C4-2B (cell line): ENCODE data around the gene WWOX.

Experiments used
- H3K27ac ChIP-seq: fragments of 450-650 bp; 2 replicates; pipeline ENCODE4 v1.5.1; 2017
- CTCF ChIP-seq: fragments of 450-650 bp; conservative IDR thresholded peaks from 2 replicates; pipeline ENCODE4 v1.5.1; 2017; ENCODE audit warnings: mild to moderate bottlenecking
- ZFX ChIP-seq: fragments of 450-650 bp; IDR thresholded peaks from 2 replicates; pipeline ENCODE4 v1.6.1; 2017

The WWOX gene

GRCh38 chr16:78324649-78325285 lies 225.3 kb downstream of the WWOX start:
- H3K27ac ChIP-seq: no peak overlapping the region
- no peak for TF ChIP-seq ZFX
- no peak for TF ChIP-seq CTCF

GRCh38 chr16:78325468-78326352 lies 226.3 kb downstream of the WWOX start:
- TF ChIP-seq ZFX (no peak), CTCF (no peak)

GRCh38 chr16:78326731-78327130 lies 227.3 kb downstream of the WWOX start:
- TF ChIP-seq ZFX (no peak), CTCF (no peak)
- H3K27ac ChIP-seq: no peak overlapping the region

More at GRCh38 chr16:78325468-78326352, 226.3 kb downstream of the WWOX start:
- no peak overlapping the region for H3K27ac ChIP-seq

GRCh38 chr16:78331731-78332130 lies 232.3 kb downstream of the WWOX start:
- H3K27ac ChIP-seq: no peak overlapping the region
- TF ChIP-seq CTCF (no peak), ZFX (no peak)

GRCh38 chr16:78333808-78334207 lies 234.4 kb downstream of the WWOX start:
- TF ChIP-seq CTCF: no peak
- TF ChIP-seq ZFX: no peak
- H3K27ac ChIP-seq: no peak overlapping the region

GRCh38 chr16:78340590-78340989 lies 241.1 kb downstream of the WWOX start:
- TF ChIP-seq CTCF: no peak
- no peak for TF ChIP-seq ZFX
- no peak overlapping the region for H3K27ac ChIP-seq

- no peak overlapping the region for H3K27ac ChIP-seq
- TF ChIP-seq ZFX (no peak), CTCF (no peak)
Observed at GRCh38 chr16:78348068-78348467, 248.6 kb downstream of the WWOX start.
